Chondrocyte (in vitro differentiated cells): ENCODE measurements around the gene OR5J2. TPM values are rescaled to one million over a fixed set of nuclear protein-coding genes. Genes with fewer than 3 reads are reported as not detected.
"Not testable (repeated sequence)": the region's sequence is repeated elsewhere in the genome, so short reads cannot be mapped to it uniquely, and the experiment has no call there.

Experiments
- DNase-seq: peaks from one replicate; pipeline ENCODE4 v3.0.0; 2021; ENCODE audit warnings: mixed read lengths, low spot score
- H3K27ac Mint-ChIP-seq: one replicate; pipeline ENCODE4 v1.8.0; 2021; ENCODE audit warnings: mild to moderate bottlenecking, moderate library complexity, mixed read lengths; ENCODE audit not compliant: unreplicated experiment
- H3K27me3 Mint-ChIP-seq: 2 replicates; pipeline ENCODE4 v1.8.0; 2021; ENCODE audit warnings: low read depth, mixed read lengths
- H3K36me3 Mint-ChIP-seq: 2 replicates; pipeline ENCODE4 v1.8.0; 2021; ENCODE audit warnings: low read depth, mixed read lengths
- H3K4me1 Mint-ChIP-seq: 2 replicates; pipeline ENCODE4 v1.8.0; 2021; ENCODE audit warnings: low read depth, mild to moderate bottlenecking, mixed read lengths
- H3K4me3 Mint-ChIP-seq: one replicate; pipeline ENCODE4 v1.8.0; 2021; ENCODE audit warnings: mild to moderate bottlenecking, moderate library complexity, mixed read lengths; ENCODE audit not compliant: unreplicated experiment
- H3K9me3 Mint-ChIP-seq: 2 replicates; pipeline ENCODE4 v1.8.0; 2021; ENCODE audit warnings: low read depth, mixed read lengths
- long read RNA-seq: library from polyadenylated mRNA; stranded (forward); transcript quantifications from one replicate; pipeline ENCODE4 v2.0.0, GENCODE V29; 2021
- total RNA-seq: library from RNA; stranded (reverse); gene quantifications from 3 replicates; pipeline ENCODE4 v1.2.1, GENCODE V29; 2021
- TF ChIP-seq, protein P1 (sequence below): fragments of 200-600 bp; sonication (generic); IDR thresholded peaks from 2 replicates; pipeline ENCODE4 v1.5.0; 2021; ENCODE audit warnings: antibody characterized with exemption, mild to moderate bottlenecking, moderate library complexity

The OR5J2 gene
- not detected in 3 replicates for total RNA-seq
- long read RNA-seq: 0 reads

DNA sequence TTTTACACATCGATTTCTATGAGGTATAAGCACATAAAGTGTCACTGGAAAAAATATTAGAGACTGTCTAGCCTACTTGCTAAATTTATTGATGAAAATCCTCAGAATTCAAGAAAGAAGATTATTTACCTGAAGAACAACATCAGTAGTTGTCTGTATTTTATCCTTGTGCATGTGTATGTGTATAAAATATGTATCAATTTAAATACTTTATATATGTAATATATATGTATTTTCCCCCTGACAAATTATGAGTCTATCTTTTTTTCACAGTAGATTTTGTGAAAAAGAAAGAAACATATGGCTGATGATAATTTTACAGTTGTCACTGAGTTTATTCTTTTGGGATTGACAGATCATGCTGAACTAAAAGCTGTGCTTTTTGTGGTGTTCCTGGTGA, at the start of gene OR5J2:
Gene OR5J2, plus strand, starts transcription at position 301 of the 400 bp plus-strand sequence. Its CDS starts 0 bp downstream, at position 301.
- DNase-seq: no peak
- TF ChIP-seq, protein P1, sequence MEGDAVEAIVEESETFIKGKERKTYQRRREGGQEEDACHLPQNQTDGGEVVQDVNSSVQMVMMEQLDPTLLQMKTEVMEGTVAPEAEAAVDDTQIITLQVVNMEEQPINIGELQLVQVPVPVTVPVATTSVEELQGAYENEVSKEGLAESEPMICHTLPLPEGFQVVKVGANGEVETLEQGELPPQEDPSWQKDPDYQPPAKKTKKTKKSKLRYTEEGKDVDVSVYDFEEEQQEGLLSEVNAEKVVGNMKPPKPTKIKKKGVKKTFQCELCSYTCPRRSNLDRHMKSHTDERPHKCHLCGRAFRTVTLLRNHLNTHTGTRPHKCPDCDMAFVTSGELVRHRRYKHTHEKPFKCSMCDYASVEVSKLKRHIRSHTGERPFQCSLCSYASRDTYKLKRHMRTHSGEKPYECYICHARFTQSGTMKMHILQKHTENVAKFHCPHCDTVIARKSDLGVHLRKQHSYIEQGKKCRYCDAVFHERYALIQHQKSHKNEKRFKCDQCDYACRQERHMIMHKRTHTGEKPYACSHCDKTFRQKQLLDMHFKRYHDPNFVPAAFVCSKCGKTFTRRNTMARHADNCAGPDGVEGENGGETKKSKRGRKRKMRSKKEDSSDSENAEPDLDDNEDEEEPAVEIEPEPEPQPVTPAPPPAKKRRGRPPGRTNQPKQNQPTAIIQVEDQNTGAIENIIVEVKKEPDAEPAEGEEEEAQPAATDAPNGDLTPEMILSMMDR: no peak
- H3K4me1 Mint-ChIP-seq: no peaks in the 10 kb centered on the region
- H3K9me3 Mint-ChIP-seq: peaks cover 10% of the 10 kb centered on the region
- H3K27me3 Mint-ChIP-seq: no peaks in the 10 kb centered on the region
- no peak within 1 kb of the TSS for H3K27ac Mint-ChIP-seq
- no peak within 1 kb of the TSS for H3K4me3 Mint-ChIP-seq
- H3K36me3 Mint-ChIP-seq: no peaks in the 10 kb centered on the region

DNA sequence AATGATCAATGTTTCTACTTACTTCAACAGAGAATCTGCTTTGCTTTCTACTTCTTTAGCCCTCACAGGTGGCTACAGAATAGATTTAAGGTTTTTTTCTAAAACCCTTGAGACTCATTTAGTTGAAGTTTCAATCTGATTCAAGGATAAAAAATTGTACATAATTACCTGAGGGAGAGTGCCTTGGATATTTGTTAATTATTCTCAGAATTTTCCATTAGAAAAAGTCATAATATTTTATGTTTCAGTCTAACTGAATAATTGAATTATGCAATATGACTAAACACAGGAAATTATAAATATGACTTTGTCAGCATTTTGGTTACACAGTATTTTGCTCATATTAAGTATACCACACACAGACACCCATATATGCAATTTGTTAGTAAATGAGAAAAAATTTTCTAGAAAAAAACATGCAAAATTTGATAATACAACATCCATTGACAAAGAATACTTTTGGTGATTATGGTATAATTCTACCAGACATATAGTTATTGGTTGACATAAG, 36.2 kb upstream of the OR5J2 start, which contains the start of gene OR8J3:
Gene OR8J3, minus strand, starts transcription at position 51 of the 511 bp plus-strand sequence. CDS start 2,483 bp downstream, outside the sequence.
- DNase-seq: no peak
- peaks cover 9% of the 10 kb centered on the region for H3K9me3 Mint-ChIP-seq
- no peak within 1 kb of the TSS for H3K4me3 Mint-ChIP-seq
- no peaks in the 10 kb centered on the region for H3K36me3 Mint-ChIP-seq
- H3K4me1 Mint-ChIP-seq: no peaks in the 10 kb centered on the region
- H3K27ac Mint-ChIP-seq: no peak within 1 kb of the TSS
- H3K27me3 Mint-ChIP-seq: no peaks in the 10 kb centered on the region
- TF ChIP-seq, protein P1: no peak

- not testable (repeated sequence) for H3K9me3 Mint-ChIP-seq, H3K4me3 Mint-ChIP-seq, H3K4me1 Mint-ChIP-seq, H3K27ac Mint-ChIP-seq, DNase-seq, H3K27me3 Mint-ChIP-seq, H3K36me3 Mint-ChIP-seq
Measured at GRCh38 chr11:56143681-56144080, 32.7 kb upstream of the OR5J2 start.

- Mint-ChIP-seq H3K4me1 (no peaks in the 10 kb centered on the region), H3K9me3 (peaks cover 49% of the 10 kb centered on the region), H3K27ac (no peak overlapping the region), H3K27me3 (no peaks in the 10 kb centered on the region), H3K4me3 (no peak overlapping the region), H3K36me3 (no peaks in the 10 kb centered on the region)
- DNase-seq: no peak
- TF ChIP-seq, protein P1: no peak
Measured at GRCh38 chr11:56151376-56151775, 25.0 kb upstream of the OR5J2 start.

GRCh38 chr11:56152333-56152732, 24.1 kb upstream of the OR5J2 start:
- DNase-seq: peak; percentile 48
- Mint-ChIP-seq H3K9me3 (peaks cover 56% of the 10 kb centered on the region), H3K27ac (no peak overlapping the region), H3K36me3 (no peaks in the 10 kb centered on the region), H3K27me3 (no peaks in the 10 kb centered on the region), H3K4me1 (no peaks in the 10 kb centered on the region), H3K4me3 (no peak overlapping the region)
- TF ChIP-seq, protein P1: no peak

DNA sequence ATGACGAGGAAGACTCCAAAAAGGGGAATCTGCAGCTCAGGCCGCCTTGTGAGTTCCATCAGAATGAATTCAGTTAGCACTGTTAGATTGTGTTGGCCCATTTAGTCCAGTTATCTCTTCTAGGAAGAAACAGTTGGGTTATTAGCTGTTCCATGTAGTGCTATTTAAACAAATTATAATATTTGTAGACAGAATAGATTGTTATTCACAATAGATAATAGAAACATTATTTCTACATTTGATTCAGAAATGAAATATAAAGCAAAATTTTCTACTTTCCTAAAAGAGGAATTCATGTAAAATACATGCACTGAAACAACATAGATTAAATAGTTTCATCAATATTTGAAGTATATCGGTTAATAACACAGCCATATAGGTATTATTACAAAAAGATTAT, 16.2 kb upstream of the OR5J2 start, which contains the start of gene OR8K5:
Gene OR8K5, minus strand, starts transcription at position 101 of the 400 bp plus-strand sequence. Its CDS starts 0 bp downstream, at position 101.
- no peaks in the 10 kb centered on the region for H3K4me1 Mint-ChIP-seq
- H3K4me3 Mint-ChIP-seq: no peak within 1 kb of the TSS
- no peaks in the 10 kb centered on the region for H3K36me3 Mint-ChIP-seq
- no peaks in the 10 kb centered on the region for H3K27me3 Mint-ChIP-seq
- TF ChIP-seq, protein P1: no peak
- no peak within 1 kb of the TSS for H3K27ac Mint-ChIP-seq
- no peak for DNase-seq
- peaks cover 24% of the 10 kb centered on the region for H3K9me3 Mint-ChIP-seq
